Gastrocnemius medialis (tissue), 4 donors: ENCODE data around the gene TMEM132D. TPM values are rescaled to one million over a fixed set of nuclear protein-coding genes. Genes with fewer than 3 reads are reported as not detected.

Source experiments
- ATAC-seq, 2 donors: fragments of 150-250 bp; one replicate each; pipeline ENCODE4 v1.9.1; 2016
- DNase-seq, 2 donors: peaks; one replicate each; pipeline ENCODE4 v3.0.0-alpha.2; 2019
- H3K27ac ChIP-seq, 4 donors: fragments of 200-600 bp; sonication (generic); 1 replicate in 1 of 4; 2 replicates in 3 of 4; pipeline ENCODE4 v1.5.1; 2016 to 2018; ENCODE audit warnings: mild to moderate bottlenecking in 2 of 4, moderate library complexity in 1 of 4
- H3K27me3 ChIP-seq, 3 donors: fragments of 200-600 bp; sonication (generic) in 2 of 3; 1 replicate in 1 of 3; 2 replicates in 2 of 3; pipeline versions ENCODE4 v1.5.1 to v1.6.0; 2016 to 2019; ENCODE audit warnings: mild to moderate bottlenecking in 1 of 3, moderate library complexity in 1 of 3
- H3K36me3 ChIP-seq, 2 donors: fragments of 200-600 bp; sonication (generic) in 1 of 2; one replicate each; pipeline ENCODE4 v1.5.1; 2017 to 2018
- H3K4me1 ChIP-seq, 2 donors: fragments of 200-600 bp; sonication (generic) in 1 of 2; one replicate each; pipeline ENCODE4 v1.5.1; 2016 to 2017; ENCODE audit warnings: mild to moderate bottlenecking in 2 of 2
- H3K4me3 ChIP-seq, 4 donors: fragments of 200-600 bp; sonication (generic) in 3 of 4; 1 replicate in 1 of 4; 2 replicates in 3 of 4; pipeline ENCODE4 v1.5.1; 2016 to 2019; ENCODE audit warnings: mild to moderate bottlenecking in 2 of 4
- H3K9me3 ChIP-seq, 3 donors: fragments of 200-600 bp; sonication (generic) in 2 of 3; 1 replicate in 1 of 3; 2 replicates in 2 of 3; pipeline ENCODE4 v1.5.1; 2016 to 2019
- CTCF ChIP-seq, 5 experiments: fragments of 450-650 bp in 3 of 5; fragments of 200-600 bp in 2 of 5; sonication (generic) in 2 of 5; IDR thresholded peaks in 4 of 5; conservative IDR thresholded peaks in 1 of 5; 1 replicate in 4 of 5; 2 replicates in 1 of 5; pipeline ENCODE4 v1.5.1; 2016 to 2019; ENCODE audit warnings: antibody characterized with exemption in 5 of 5, mild to moderate bottlenecking in 3 of 5, moderate library complexity in 3 of 5
- POLR2A ChIP-seq, 2 donors: fragments of 450-650 bp; IDR thresholded peaks; one replicate each; pipeline ENCODE4 v1.6.1; 2017; ENCODE audit warnings: antibody characterized with exemption in 2 of 2, mild to moderate bottlenecking in 2 of 2, moderate library complexity in 2 of 2
- in situ Hi-C, 4 donors: fragments of 200-750 bp; cut with MboI; loops; one replicate each; pipeline versions ENCODE4 v1.15.0 to v1.8.0; 2017; ENCODE audit warnings: low sequenced_read_pairs in 4 of 4
- intact Hi-C: fragments of 100-400 bp; cut with DNase I; formaldehyde crosslinking; loops from one replicate; pipeline ENCODE4 v1.15.1; 2023; ENCODE audit warnings: low total_unique reads
- total RNA-seq, 4 donors: library from RNA; depleted of rRNA; stranded (reverse); fragments of >200 nt; gene quantifications; one replicate each; pipeline versions ENCODE4 v1.1.0 to v1.2.3, GENCODE V29; 2016

TMEM132D gene
- total RNA-seq, 4 donors from 2014 or later = not detected

- DNase-seq = no peak
- TF ChIP-seq CTCF (IDR thresholded peaks at IDR 0.05 in 4 of 5, conservative IDR thresholded peaks at IDR 0.05 in 1 of 5) = no peak
- no peak for TF ChIP-seq POLR2A (IDR thresholded peaks at IDR 0.05)
- H3K27ac ChIP-seq = no peak overlapping the region
- in situ Hi-C loops (no loop called here), intact Hi-C loops (no loop called here)
- no peak overlapping the region for H3K4me3 ChIP-seq
- H3K9me3 ChIP-seq = no peaks in the 10 kb centered on the region
- no peaks in the 10 kb centered on the region for H3K4me1 ChIP-seq
- ATAC-seq = no peak
- H3K36me3 ChIP-seq = no peaks in the 10 kb centered on the region
- H3K27me3 ChIP-seq = no peaks in the 10 kb centered on the region
These were observed 33.6 kb upstream of the TMEM132D start for GRCh38 chr12:129937426-129937825.

DNA sequence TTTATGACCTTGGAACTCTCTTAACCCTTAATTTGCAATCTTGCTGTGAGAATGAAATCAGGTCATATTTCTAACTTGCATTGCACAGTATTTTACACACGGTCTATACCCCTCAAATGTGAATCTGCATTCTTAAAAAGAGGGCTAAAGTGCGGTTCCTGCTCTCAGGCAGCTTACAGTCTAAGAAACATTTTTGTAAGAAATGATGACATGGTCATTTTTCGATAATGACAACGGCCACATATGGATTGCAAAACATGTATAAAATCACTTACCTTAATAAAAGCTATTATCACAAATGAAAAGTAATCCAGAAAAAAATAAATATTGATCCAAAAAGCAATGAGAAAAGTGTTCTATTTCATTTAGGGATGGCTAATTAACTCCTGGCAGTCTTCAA, 24.8 kb upstream of the TMEM132D start:
- intact Hi-C loops = no loop called here
- no peak overlapping the region for H3K27ac ChIP-seq
- in situ Hi-C loops = no loop called here
- ATAC-seq (no peak), DNase-seq (no peak)
- no peaks in the 10 kb centered on the region for H3K36me3 ChIP-seq
- H3K4me3 ChIP-seq = no peak overlapping the region
- H3K9me3 ChIP-seq = no peaks in the 10 kb centered on the region
- H3K27me3 ChIP-seq = no peaks in the 10 kb centered on the region
- no peak for TF ChIP-seq POLR2A (IDR thresholded peaks at IDR 0.05)
- no peak for TF ChIP-seq CTCF (IDR thresholded peaks at IDR 0.05 in 4 of 5, conservative IDR thresholded peaks at IDR 0.05 in 1 of 5)
- no peaks in the 10 kb centered on the region for H3K4me1 ChIP-seq

DNA sequence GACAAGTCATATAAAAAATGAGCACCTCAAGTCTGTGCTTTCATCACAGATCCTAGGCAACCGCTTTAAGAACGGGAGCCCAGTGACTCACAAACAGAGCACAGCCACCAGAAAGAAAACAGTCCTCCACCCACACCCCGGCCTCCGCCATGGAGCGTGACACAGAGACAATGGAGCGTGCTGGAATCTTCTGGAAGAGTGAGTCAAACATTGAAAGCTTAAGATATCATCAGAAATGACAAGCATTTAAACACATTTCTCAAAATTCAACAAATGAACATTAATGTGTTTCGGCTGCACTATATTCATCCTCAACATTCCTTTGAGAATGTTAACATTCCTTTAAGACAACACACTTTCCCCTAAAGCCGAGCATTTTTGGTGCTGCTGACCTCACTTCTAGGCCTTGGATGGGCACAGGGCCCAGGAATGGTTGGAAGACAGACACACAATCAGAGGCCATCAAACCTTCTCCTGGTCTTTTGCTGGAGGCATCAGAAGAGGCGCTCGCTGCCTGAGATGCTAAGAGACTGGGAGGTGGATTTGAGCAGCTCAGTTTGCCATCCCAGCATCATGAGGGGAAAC, 23.6 kb upstream of the TMEM132D start:
- TF ChIP-seq POLR2A (IDR thresholded peaks at IDR 0.05) (no peak), CTCF (IDR thresholded peaks at IDR 0.05 in 4 of 5, conservative IDR thresholded peaks at IDR 0.05 in 1 of 5) (no peak)
- intact Hi-C loops (no loop called here), in situ Hi-C loops (no loop called here)
- Histone ChIP-seq H3K4me3 (no peak overlapping the region), H3K27me3 (no peaks in the 10 kb centered on the region), H3K4me1 (no peaks in the 10 kb centered on the region), H3K27ac (no peak overlapping the region), H3K9me3 (no peaks in the 10 kb centered on the region), H3K36me3 (no peaks in the 10 kb centered on the region)
- DNase-seq (no peak), ATAC-seq (no peak)

- intact Hi-C loops (no loop called here), in situ Hi-C loops (loop anchor here in 1 of 4 donors (25.0 kb wide), 1 partner anchor 1649 kb away; the partner anchor contains the start of gene TMEM132C)
- H3K4me1 ChIP-seq = no peaks in the 10 kb centered on the region
These were observed 7.7 kb upstream of the TMEM132D start for GRCh38 chr12:129911428-129912049.

More at GRCh38 chr12:129911428-129912049, 7.7 kb upstream of the TMEM132D start:
- Histone ChIP-seq H3K27ac (no peak overlapping the region), H3K4me3 (no peak overlapping the region), H3K9me3 (no peaks in the 10 kb centered on the region), H3K27me3 (peaks cover 0 to 3% (median 0%) of the 10 kb centered on the region in 3 donors), H3K36me3 (no peaks in the 10 kb centered on the region)
- peak in 3 of 5 experiments; percentile 24 to 41 (median 36) for TF ChIP-seq CTCF (IDR thresholded peaks at IDR 0.05 in 4 of 5, conservative IDR thresholded peaks at IDR 0.05 in 1 of 5)
- TF ChIP-seq POLR2A (IDR thresholded peaks at IDR 0.05) = no peak
- no peak for DNase-seq
- no peak for ATAC-seq
